HS-5 (cell line): Measurements from ENCODE around the gene POMP.
"Not testable (repeated sequence)": the region's sequence is repeated elsewhere in the genome, so short reads cannot be mapped to it uniquely, and the experiment has no call there.

ENCODE experiments used
- DNase-seq: peaks from one replicate; pipeline ENCODE4 v3.0.0-alpha.2; 2012; ENCODE audit warnings: low read depth

The POMP gene

GRCh38 chr13:28693605-28694491 is 34.9 kb downstream of the POMP start:
- DNase-seq, result not testable (repeated sequence)

GRCh38 chr13:28697441-28697840 is 38.5 kb downstream of the POMP start:
- DNase-seq, result no peak

GRCh38 chr13:28699246-28699645 is 40.3 kb downstream of the POMP start:
- DNase-seq, result no peak

- no peak for DNase-seq
Observed at GRCh38 chr13:28704282-28704681, 45.4 kb downstream of the POMP start.

- DNase-seq, result no peak
Observed at GRCh38 chr13:28704919-28705318, 46.0 kb downstream of the POMP start.

GRCh38 chr13:28705461-28706083 is 46.6 kb downstream of the POMP start:
- no peak for DNase-seq

- DNase-seq, result no peak
Observed at GRCh38 chr13:28707629-28708427, 48.9 kb downstream of the POMP start.

- DNase-seq, result no peak
Observed at GRCh38 chr13:28710161-28710560, 51.2 kb downstream of the POMP start.

GRCh38 chr13:28714651-28715050 is 55.7 kb downstream of the POMP start:
- no peak for DNase-seq

GRCh38 chr13:28716511-28716910 is 57.6 kb downstream of the POMP start:
- DNase-seq, result no peak

- no peak for DNase-seq
Observed at GRCh38 chr13:28717170-28717569, 58.2 kb downstream of the POMP start.

GRCh38 chr13:28718196-28718542 is 59.2 kb downstream of the POMP start:
- DNase-seq, result no peak

- DNase-seq, result no peak
Observed at GRCh38 chr13:28718543-28719226, 59.8 kb downstream of the POMP start, which contains the start of gene SLC46A3. SLC46A3 (minus strand) TSS chr13:28718970; CDS start chr13:28717998, 972 bp downstream.

GRCh38 chr13:28719227-28720055 is 60.5 kb downstream of the POMP start:
- DNase-seq, result no peak

- no peak for DNase-seq
Observed at GRCh38 chr13:28723806-28724205, 64.9 kb downstream of the POMP start.

GRCh38 chr13:28725046-28725610 is 66.2 kb downstream of the POMP start:
- no peak for DNase-seq
